ENCODE measurements around the gene SHISAL2A.

SHISAL2A gene

GRCh38 chr1:52660807-52661206, 27.8 kb downstream of the SHISAL2A start:
- TF ChIP-seq CTCF (IDR thresholded peaks at IDR 0.05), result no peak

GRCh38 chr1:52662645-52663313, 29.8 kb downstream of the SHISAL2A start:
- no peak for TF ChIP-seq CTCF (IDR thresholded peaks at IDR 0.05)

- no peak for TF ChIP-seq CTCF (IDR thresholded peaks at IDR 0.05)
Observed at GRCh38 chr1:52663716-52664115, 30.7 kb downstream of the SHISAL2A start.

- TF ChIP-seq CTCF (IDR thresholded peaks at IDR 0.05), result no peak
Observed at GRCh38 chr1:52665006-52665941, 32.3 kb downstream of the SHISAL2A start.

GRCh38 chr1:52667290-52667689, 34.3 kb downstream of the SHISAL2A start:
- no peak for TF ChIP-seq CTCF (IDR thresholded peaks at IDR 0.05)

GRCh38 chr1:52667984-52668383, 35.0 kb downstream of the SHISAL2A start:
- TF ChIP-seq CTCF (IDR thresholded peaks at IDR 0.05), result no peak

- no peak for TF ChIP-seq CTCF (IDR thresholded peaks at IDR 0.05)
Observed at GRCh38 chr1:52668711-52669110, 35.7 kb downstream of the SHISAL2A start.
